ENCODE data around the gene XKR8. TPM values are rescaled to one million over a fixed set of nuclear protein-coding genes. Genes with fewer than 3 reads are reported as not detected.

The XKR8 gene
- total and polyA plus RNA-seq, 2 of the 4 experiments (the other 2 are of a cell fraction) = 1.1 to 10.7 TPM

DNA sequence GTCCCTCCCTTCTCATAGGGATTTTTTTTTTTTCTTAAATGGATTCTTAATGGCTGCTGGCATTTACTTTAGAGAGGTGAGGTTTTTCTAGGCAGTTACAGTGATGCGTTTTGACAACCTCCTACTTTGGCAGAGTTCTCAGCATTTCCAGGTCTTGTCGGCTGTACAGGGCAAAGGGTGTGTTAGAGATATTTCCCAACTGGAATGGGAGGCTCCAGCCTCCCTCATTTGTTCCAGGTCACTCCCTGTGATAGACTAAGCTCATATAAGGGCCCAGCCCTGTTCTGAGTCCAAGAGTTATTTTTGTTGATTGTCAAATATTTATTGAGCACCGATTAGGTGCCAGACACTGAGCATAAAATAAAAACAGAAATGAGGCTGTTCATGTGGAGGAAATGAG, 7.6 kb upstream of the XKR8 start:
- H3K56ac ChIP-seq (ENCODE audit: extremely low read depth, insufficient read depth, low read length) = no peak overlapping the region
- ChIA-PET POLR2A (ENCODE audit: unreplicated experiment) (no interaction called here), CTCF (interaction anchor here (0.5 kb wide), 1 partner anchor 8 kb away, joined by 5 read pairs; no protein-coding TSS in a partner anchor)
- no peak overlapping the region for H3K4me2 ChIP-seq (ENCODE audit: low read depth, low read length)
- H3K9ac ChIP-seq (ENCODE audit: low read depth, low read length) = no peak overlapping the region
- H3K79me1 ChIP-seq (ENCODE audit: low read depth in 1 of 2, low read length in 2 of 2) = no peaks in the 10 kb centered on the region
- BruUV-seq (replicated peaks) = no TSS peak
- no peaks in the 10 kb centered on the region for H3K4me1 ChIP-seq (ENCODE audit: control insufficient read depth, insufficient read depth, low read length)
- no peaks in the 10 kb centered on the region for H3K36me3 ChIP-seq (ENCODE audit: control insufficient read depth, insufficient read depth, low read length)
- H2AK9ac ChIP-seq (replicated peaks; ENCODE audit: low read depth, low read length, poor library complexity) = no peak overlapping the region
- H4K20me1 ChIP-seq (ENCODE audit: insufficient read depth, low read length) = no peaks in the 10 kb centered on the region
- no peak overlapping the region for H2AK5ac ChIP-seq (ENCODE audit: low read depth, low read length)
- no peak for TF ChIP-seq MAFK (IDR thresholded peaks at IDR 0.05; ENCODE audit: low read depth, low read length)
- TF ChIP-seq FOS (IDR thresholded peaks at IDR 0.05; ENCODE audit: low read depth, low read length) = no peak
- TF ChIP-seq RAD21 (IDR thresholded peaks at IDR 0.05; ENCODE audit: low read length) = no peak
- no peak for TF ChIP-seq SMC3 (IDR thresholded peaks at IDR 0.05; ENCODE audit: low read depth, low read length)
- TF ChIP-seq, protein P1, sequence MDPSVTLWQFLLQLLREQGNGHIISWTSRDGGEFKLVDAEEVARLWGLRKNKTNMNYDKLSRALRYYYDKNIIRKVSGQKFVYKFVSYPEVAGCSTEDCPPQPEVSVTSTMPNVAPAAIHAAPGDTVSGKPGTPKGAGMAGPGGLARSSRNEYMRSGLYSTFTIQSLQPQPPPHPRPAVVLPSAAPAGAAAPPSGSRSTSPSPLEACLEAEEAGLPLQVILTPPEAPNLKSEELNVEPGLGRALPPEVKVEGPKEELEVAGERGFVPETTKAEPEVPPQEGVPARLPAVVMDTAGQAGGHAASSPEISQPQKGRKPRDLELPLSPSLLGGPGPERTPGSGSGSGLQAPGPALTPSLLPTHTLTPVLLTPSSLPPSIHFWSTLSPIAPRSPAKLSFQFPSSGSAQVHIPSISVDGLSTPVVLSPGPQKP (IDR thresholded peaks at IDR 0.05; ENCODE audit: borderline replicate concordance, low read depth, low read length) = no peak
- no peak for TF ChIP-seq RCOR1 (IDR thresholded peaks at IDR 0.05; ENCODE audit: insufficient replicate concordance, low read length)
- TF ChIP-seq BHLHE40 (IDR thresholded peaks at IDR 0.05; ENCODE audit: low read depth, low read length) = no peak
- TF ChIP-seq, protein P2, sequence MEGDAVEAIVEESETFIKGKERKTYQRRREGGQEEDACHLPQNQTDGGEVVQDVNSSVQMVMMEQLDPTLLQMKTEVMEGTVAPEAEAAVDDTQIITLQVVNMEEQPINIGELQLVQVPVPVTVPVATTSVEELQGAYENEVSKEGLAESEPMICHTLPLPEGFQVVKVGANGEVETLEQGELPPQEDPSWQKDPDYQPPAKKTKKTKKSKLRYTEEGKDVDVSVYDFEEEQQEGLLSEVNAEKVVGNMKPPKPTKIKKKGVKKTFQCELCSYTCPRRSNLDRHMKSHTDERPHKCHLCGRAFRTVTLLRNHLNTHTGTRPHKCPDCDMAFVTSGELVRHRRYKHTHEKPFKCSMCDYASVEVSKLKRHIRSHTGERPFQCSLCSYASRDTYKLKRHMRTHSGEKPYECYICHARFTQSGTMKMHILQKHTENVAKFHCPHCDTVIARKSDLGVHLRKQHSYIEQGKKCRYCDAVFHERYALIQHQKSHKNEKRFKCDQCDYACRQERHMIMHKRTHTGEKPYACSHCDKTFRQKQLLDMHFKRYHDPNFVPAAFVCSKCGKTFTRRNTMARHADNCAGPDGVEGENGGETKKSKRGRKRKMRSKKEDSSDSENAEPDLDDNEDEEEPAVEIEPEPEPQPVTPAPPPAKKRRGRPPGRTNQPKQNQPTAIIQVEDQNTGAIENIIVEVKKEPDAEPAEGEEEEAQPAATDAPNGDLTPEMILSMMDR (conservative IDR thresholded peaks at IDR 0.05; ENCODE audit: low read depth, low read length) = no peak
- no peak for TF ChIP-seq CEBPB (IDR thresholded peaks at IDR 0.05; ENCODE audit: low read depth, low read length)
- TF ChIP-seq MAZ (IDR thresholded peaks at IDR 0.05; ENCODE audit: borderline replicate concordance, low read depth, low read length) = no peak
- no peak for TF ChIP-seq MXI1 (IDR thresholded peaks at IDR 0.05; ENCODE audit: borderline replicate concordance, low read depth, low read length)
- TF ChIP-seq, protein P3, sequence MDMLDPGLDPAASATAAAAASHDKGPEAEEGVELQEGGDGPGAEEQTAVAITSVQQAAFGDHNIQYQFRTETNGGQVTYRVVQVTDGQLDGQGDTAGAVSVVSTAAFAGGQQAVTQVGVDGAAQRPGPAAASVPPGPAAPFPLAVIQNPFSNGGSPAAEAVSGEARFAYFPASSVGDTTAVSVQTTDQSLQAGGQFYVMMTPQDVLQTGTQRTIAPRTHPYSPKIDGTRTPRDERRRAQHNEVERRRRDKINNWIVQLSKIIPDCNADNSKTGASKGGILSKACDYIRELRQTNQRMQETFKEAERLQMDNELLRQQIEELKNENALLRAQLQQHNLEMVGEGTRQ (IDR thresholded peaks at IDR 0.05; ENCODE audit: low read depth, low read length) = no peak
- no peak for TF ChIP-seq POLR2A (IDR thresholded peaks at IDR 0.05; ENCODE audit: low read depth, low read length)
- TF ChIP-seq NFE2L2 (IDR thresholded peaks at IDR 0.05; ENCODE audit: low read depth, low read length) = no peak
- TF ChIP-seq CHD1 (IDR thresholded peaks at IDR 0.05; ENCODE audit: low read depth, low read length) = no peak
- TF ChIP-seq RFX5 (IDR thresholded peaks at IDR 0.05; ENCODE audit: low read depth, low read length) = no peak
- peaks cover 32% of the 10 kb centered on the region for H3K27me3 ChIP-seq (ENCODE audit: control insufficient read depth, insufficient read depth, low read length)
- H2BK5ac ChIP-seq (ENCODE audit: low read depth, low read length, poor library complexity, severe bottlenecking) = no peak overlapping the region
- H4K8ac ChIP-seq (ENCODE audit: low read depth in 2 of 2, low read length in 2 of 2) = no peak overlapping the region
- H2BK20ac ChIP-seq (ENCODE audit: low read depth, low read length) = no peak overlapping the region
- H3K14ac ChIP-seq (replicated peaks; ENCODE audit: low read depth, low read length) = no peak overlapping the region
- H2BK15ac ChIP-seq (ENCODE audit: low read depth, low read length) = no peak overlapping the region
- H3K4ac ChIP-seq (ENCODE audit: low read depth, low read length) = no peak overlapping the region
- no peak overlapping the region for H3K18ac ChIP-seq (ENCODE audit: low read depth, low read length)
- no peak overlapping the region for H3K27ac ChIP-seq (ENCODE audit: insufficient read depth, low read length)
- intact Hi-C loops (cut with micrococcal nuclease) = no loop called here
- H3K23ac ChIP-seq (ENCODE audit: low read depth, low read length) = no peak overlapping the region
- no peak overlapping the region for H4K5ac ChIP-seq (ENCODE audit: low read depth, low read length)
- H2BK120ac ChIP-seq (ENCODE audit: low read depth, low read length) = no peak overlapping the region
- no CpG with 5 or more reads among the region's 3 CpGs for WGBS, 2 experiments (ENCODE audit: extremely low coverage in 2 of 2, insufficient read length in 1 of 2)
- no peaks in the 10 kb centered on the region for H3K9me3 ChIP-seq (ENCODE audit: control insufficient read depth, insufficient read depth, low read length)
- dilution Hi-C loops (cut with HindIII; ENCODE audit: low sequenced_read_pairs, unreplicated experiment) = no loop called here
- H3K4me3 ChIP-seq (ENCODE audit: insufficient read depth, low read depth, low read length) = no peak overlapping the region
- no peak overlapping the region for H4K91ac ChIP-seq (ENCODE audit: insufficient read depth, low read depth, low read length)
- no peaks in the 10 kb centered on the region; the same call in 1 of the 2 replicates for H3K9me1 ChIP-seq (ENCODE audit: insufficient read depth, low read length)
- H2AFZ ChIP-seq (replicated peaks; ENCODE audit: low read length, poor library complexity) = no peak overlapping the region
- in situ Hi-C loops (cut with MboI; ENCODE audit: low sequenced_read_pairs) = no loop called here
- DNase-seq = no peak
- ATAC-seq (ENCODE audit: low read depth) = no peak

Data from IMR-90 (cell line).